ENCODE data around the gene PRSS22.

The PRSS22 gene

DNA sequence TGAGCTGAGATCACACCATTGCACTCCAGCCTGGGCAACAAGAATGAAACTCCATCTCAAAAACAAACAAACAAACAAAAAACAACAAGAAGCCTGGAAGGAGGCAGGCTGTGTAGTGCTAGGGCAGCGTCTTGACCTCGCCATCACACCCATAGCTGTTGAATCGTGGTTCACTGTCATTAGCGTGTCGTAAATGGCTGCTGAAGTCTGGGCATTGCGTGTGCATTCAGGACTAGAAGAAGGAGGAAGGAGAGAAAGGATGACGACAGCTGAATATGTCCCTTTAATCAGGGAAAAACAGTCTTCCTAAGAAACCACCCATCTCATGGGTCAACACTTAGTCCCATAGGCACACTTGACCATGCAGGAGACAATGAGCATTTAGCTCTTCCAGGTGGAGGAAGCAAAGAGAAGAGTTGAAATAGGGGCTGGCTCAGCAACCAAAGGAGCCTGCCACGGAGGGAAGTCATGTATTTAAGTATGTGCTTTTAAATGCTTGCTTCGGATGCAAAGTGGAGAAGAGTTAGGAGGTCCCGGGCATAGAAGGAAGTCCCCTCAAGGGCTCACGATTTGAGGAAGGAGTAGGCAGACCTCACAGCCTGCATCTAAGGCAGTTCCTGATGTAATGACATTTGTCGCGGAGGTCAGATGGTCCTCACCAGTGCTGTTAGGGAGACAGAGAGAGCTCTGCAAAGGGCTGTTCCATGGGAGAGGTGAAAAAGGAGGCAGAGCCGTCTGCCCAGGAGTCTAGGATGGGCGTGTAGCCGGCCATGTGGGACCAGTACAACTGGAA is 8.8 kb downstream of the PRSS22 start:
- no peak overlapping the region for H3K4me3 ChIP-seq (ENCODE audit: low read length)
- DNase-seq (ENCODE audit: low read depth) = no peak
- TF ChIP-seq, protein P1, sequence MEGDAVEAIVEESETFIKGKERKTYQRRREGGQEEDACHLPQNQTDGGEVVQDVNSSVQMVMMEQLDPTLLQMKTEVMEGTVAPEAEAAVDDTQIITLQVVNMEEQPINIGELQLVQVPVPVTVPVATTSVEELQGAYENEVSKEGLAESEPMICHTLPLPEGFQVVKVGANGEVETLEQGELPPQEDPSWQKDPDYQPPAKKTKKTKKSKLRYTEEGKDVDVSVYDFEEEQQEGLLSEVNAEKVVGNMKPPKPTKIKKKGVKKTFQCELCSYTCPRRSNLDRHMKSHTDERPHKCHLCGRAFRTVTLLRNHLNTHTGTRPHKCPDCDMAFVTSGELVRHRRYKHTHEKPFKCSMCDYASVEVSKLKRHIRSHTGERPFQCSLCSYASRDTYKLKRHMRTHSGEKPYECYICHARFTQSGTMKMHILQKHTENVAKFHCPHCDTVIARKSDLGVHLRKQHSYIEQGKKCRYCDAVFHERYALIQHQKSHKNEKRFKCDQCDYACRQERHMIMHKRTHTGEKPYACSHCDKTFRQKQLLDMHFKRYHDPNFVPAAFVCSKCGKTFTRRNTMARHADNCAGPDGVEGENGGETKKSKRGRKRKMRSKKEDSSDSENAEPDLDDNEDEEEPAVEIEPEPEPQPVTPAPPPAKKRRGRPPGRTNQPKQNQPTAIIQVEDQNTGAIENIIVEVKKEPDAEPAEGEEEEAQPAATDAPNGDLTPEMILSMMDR (IDR thresholded peaks at IDR 0.05; ENCODE audit: insufficient read depth, low read depth, low read length, missing control alignments) = no peak

DNA sequence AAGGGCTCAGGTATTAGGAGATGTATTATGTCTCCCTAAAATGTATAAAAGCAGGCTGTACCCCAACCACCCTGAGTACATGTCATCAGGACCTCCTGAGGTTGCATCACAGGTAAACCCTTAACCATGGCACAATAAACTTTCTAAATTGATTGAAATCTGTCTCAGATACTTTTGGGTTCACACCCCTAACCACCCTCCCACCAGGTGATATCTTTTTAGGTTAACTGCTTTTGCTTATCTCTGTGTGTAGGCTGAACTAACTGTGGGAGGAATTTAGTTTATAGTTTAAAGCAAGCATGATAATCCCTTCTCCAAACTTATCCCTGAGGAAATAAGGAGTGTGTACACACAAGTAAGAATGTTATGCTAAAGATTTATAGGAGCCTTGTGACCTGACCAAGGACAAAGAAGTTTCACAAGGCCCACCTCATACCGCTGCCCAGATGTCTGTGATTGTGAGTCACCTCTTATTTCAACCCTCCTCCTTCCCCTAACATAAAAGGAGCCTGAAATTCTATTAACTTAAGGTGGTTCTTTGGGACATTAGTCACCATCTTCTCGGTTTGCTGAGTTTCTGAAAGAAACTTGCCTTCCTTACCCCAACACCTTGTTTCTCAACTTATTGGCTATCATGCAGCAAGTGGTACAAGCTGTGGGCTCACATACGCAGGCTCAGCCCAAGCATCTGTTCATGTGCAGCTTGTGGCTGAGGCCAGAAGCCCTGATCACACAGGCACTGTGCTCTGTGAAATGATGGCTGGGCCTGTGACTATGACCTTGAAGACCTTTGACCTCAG is 11.3 kb downstream of the PRSS22 start:
- TF ChIP-seq, protein P1 (IDR thresholded peaks at IDR 0.05; ENCODE audit: insufficient read depth, low read depth, low read length, missing control alignments) = no peak
- no peak overlapping the region for H3K4me3 ChIP-seq (ENCODE audit: low read length)
- DNase-seq (ENCODE audit: low read depth) = peak; percentile 79

DNA sequence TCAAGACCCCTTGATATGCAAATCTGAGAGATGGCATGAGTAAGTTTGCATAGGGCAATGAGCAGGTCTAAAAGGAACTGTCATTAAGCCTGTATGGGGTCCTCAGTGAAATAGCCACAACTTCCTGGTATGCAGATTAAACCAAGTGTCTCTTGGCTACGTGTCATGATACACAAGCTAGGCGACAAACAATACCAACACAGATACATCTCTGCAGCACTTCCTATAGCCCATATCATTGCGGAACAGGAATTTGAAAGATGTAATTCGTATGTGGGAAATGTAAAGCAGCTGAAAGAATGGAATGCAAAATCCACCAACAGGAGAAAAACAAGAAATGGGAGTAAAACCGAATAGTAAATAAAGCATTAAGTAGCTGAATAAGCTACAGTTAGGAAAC is 12.9 kb downstream of the PRSS22 start:
- TF ChIP-seq, protein P1 (IDR thresholded peaks at IDR 0.05; ENCODE audit: insufficient read depth, low read depth, low read length, missing control alignments) = no peak
- no peak for DNase-seq (ENCODE audit: low read depth)

DNA sequence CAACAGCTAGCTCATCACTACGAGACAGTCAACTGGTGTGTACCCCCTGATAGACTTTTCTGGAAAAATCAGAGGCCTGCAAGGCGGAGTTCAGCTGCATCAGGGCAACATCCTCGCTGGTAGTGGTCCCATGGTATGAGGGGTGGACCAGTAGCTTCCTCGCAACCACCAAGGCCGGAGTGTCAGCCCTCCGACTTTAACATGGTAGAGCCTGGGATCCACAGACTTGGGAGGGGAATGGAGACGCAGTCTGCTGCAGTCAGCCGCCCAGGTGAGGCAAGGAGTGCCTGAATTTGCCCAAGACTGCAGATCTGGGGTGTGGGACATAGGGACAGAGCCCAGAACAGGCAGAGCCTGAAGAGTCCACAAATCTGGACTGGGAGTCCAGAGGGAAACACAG is 14.4 kb downstream of the PRSS22 start:
- DNase-seq (ENCODE audit: low read depth) = no peak
- TF ChIP-seq, protein P1 (IDR thresholded peaks at IDR 0.05; ENCODE audit: insufficient read depth, low read depth, low read length, missing control alignments) = no peak
- no peak overlapping the region for H3K4me3 ChIP-seq (ENCODE audit: low read length)

More for the DNA sequence above, 12.9 kb downstream of the PRSS22 start:
- H3K4me3 ChIP-seq (ENCODE audit: low read length) = no peak overlapping the region

DNA sequence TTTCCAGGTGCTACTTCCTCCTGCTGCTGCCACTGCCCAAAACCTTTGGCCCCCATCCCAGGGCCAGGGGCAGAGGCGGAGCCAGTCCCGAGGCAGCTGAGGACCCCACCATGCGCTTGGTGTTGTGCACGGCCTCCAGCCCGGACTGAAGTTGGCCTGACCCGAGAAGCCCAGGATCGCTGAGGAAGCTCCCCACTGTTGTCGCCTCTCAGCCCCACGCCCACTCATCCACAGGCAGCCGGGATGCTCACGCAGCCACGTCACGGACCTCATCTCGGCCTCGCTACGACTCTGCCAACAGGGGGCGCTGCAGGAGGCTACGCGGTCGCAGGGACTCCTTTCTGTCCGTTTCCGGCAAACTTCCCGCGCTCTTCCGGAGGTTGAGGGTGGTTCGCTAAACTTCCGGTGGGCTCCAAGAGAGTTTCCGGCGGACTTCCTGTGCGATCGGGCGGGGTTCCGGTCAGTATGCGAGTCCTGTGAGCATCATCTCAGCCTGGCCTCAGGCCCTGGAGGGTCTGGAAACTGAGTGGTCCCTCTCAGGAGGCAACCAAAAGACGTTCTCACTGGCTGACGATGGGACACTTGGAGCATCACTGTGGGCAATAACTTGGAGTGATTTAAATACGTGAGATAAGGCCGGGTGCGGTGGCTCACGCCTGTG is 15.5 kb downstream of the PRSS22 start:
- DNase-seq (ENCODE audit: low read depth) = no peak
- TF ChIP-seq, protein P1 (IDR thresholded peaks at IDR 0.05; ENCODE audit: insufficient read depth, low read depth, low read length, missing control alignments) = peak; percentile 24
- H3K4me3 ChIP-seq (ENCODE audit: low read length) = no peak overlapping the region

DNA sequence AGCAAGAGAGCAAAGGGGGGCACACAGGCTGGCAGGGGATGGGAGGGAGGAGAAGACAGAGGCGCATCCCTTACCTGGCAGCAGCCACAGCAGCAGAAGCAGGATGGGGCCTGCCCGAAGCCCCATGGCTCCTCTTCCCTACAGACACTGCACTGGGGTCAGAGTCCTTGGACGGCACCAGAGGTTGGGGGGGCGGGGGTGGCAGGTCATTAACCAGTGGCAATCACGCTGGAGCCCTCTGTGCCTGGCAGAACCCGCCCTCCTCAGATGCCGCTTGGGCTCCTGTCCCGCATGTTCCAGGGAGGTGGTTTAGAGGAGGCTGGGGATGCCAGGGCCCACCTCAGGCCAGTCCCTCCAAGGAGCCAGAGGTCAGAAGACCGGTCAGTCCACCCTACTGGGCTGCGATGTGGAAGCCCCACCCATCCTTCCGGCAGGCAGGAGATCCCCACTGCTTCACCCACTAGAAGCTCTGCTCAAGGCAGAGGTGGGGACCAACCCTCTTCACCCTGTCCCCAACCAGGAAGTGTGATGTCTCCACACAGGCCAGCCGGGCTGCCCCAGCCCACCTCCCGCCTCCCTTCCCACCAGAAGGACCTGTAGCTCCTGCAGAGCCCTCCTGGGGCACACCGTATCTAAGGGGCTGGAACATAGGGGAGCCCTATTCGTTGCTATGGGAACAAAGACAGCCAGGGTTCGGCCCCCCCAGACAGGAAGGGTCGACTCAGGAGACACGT is 16.2 kb downstream of the PRSS22 start:
- no peak for DNase-seq (ENCODE audit: low read depth)
- H3K4me3 ChIP-seq (ENCODE audit: low read length) = no peak overlapping the region
- TF ChIP-seq, protein P1 (IDR thresholded peaks at IDR 0.05; ENCODE audit: insufficient read depth, low read depth, low read length, missing control alignments) = no peak

Measured in epithelial cell of esophagus (primary cell).